Mesendoderm (in vitro differentiated cells): ENCODE results near the gene LRRC72.

Experiments
- DNase-seq: peaks from one replicate; pipeline ENCODE4 v3.0.0; 2013
- H2AK5ac ChIP-seq: 2 replicates; pipeline ENCODE4 v1.6.1; 2013; ENCODE audit warnings: low read length, inconsistent platforms
- H2BK120ac ChIP-seq: 2 replicates; pipeline ENCODE4 v1.6.1; 2013; ENCODE audit warnings: low read depth, mild to moderate bottlenecking, low read length, moderate library complexity, mixed read lengths
- H2BK15ac ChIP-seq: replicated peaks from 2 replicates; pipeline ENCODE4 v1.6.1; 2013; ENCODE audit warnings: low read depth, mild to moderate bottlenecking, moderate library complexity
- H2BK5ac ChIP-seq: 2 replicates; pipeline ENCODE4 v1.6.1; 2013; ENCODE audit warnings: low read length, inconsistent platforms
- H3K18ac ChIP-seq: 2 replicates; pipeline ENCODE4 v1.6.1; 2013; ENCODE audit warnings: mild to moderate bottlenecking, low read length, mixed read lengths
- H3K23ac ChIP-seq: one replicate; pipeline ENCODE4 v1.6.1; 2013; ENCODE audit warnings: low read length
- H3K27ac ChIP-seq: 2 replicates; pipeline ENCODE4 v1.5.1; 2013; ENCODE audit warnings: low read depth, mild to moderate bottlenecking, inconsistent platforms, low read length, moderate library complexity
- H3K27me3 ChIP-seq: 2 replicates; pipeline ENCODE4 v1.6.1; 2013; ENCODE audit warnings: low read length, control low read depth, mild to moderate bottlenecking, inconsistent platforms; ENCODE audit not compliant: insufficient read depth, poor library complexity
- H3K36me3 ChIP-seq: 2 replicates; pipeline ENCODE4 v1.6.1; 2013; ENCODE audit warnings: low read length, inconsistent platforms; ENCODE audit not compliant: control insufficient read depth, insufficient read depth
- H3K4ac ChIP-seq: one replicate; pipeline ENCODE4 v1.6.1; 2013; ENCODE audit warnings: low read depth, mild to moderate bottlenecking, low read length, moderate library complexity
- H3K4me1 ChIP-seq: 2 replicates; pipeline ENCODE4 v1.6.1; 2013; ENCODE audit warnings: low read depth, low read length, inconsistent platforms; ENCODE audit not compliant: control insufficient read depth
- H3K4me2 ChIP-seq: 2 replicates; pipeline ENCODE4 v1.6.1; 2013; ENCODE audit warnings: low read length
- H3K4me3 ChIP-seq: 2 replicates; pipeline ENCODE4 v1.5.1; 2013; ENCODE audit warnings: mild to moderate bottlenecking, low read length
- H3K56ac ChIP-seq: one replicate; pipeline ENCODE4 v1.6.1; 2013; ENCODE audit warnings: low read length
- H3K79me1 ChIP-seq: 2 replicates; pipeline ENCODE4 v1.6.1; 2013; ENCODE audit warnings: low read length, inconsistent platforms
- H3K79me2 ChIP-seq: 2 replicates; pipeline ENCODE4 v1.6.1; 2013; ENCODE audit warnings: mild to moderate bottlenecking, low read length; ENCODE audit not compliant: control insufficient read depth, insufficient read depth
- H3K9ac ChIP-seq: 2 replicates; pipeline ENCODE4 v1.6.1; 2013; ENCODE audit warnings: low read length, inconsistent platforms
- H4K5ac ChIP-seq: one replicate; pipeline ENCODE4 v1.6.1; 2013; ENCODE audit warnings: low read length
- H4K8ac ChIP-seq: one replicate; pipeline ENCODE4 v1.6.1; 2013; ENCODE audit warnings: low read depth, mild to moderate bottlenecking, control low read depth, low read length, moderate library complexity
- WGBS: extraction: QIAGEN DNeasy Blood & Tissue Kit; methylation state at CpG from one replicate; pipeline ENCODE4 v1.1.7; 2013; ENCODE audit warnings: low lambda C conversion rate, missing lambda C conversion rate; ENCODE audit not compliant: insufficient coverage; ENCODE audit errors: extremely low coverage; 5-methylcytosine and 5-hydroxymethylcytosine counted together

Gene LRRC72

GRCh38 chr7:16585540-16585939 is 58.9 kb downstream of the LRRC72 start:
- no peak overlapping the region for H4K8ac ChIP-seq
- no CpG with 5 or more reads among the region's 17 CpGs for WGBS
- no peak overlapping the region for H3K23ac ChIP-seq
- H3K27ac ChIP-seq = no peak overlapping the region
- H3K4me3 ChIP-seq = no peak overlapping the region
- no peak overlapping the region for H2BK5ac ChIP-seq
- no peak overlapping the region for H3K4ac ChIP-seq
- H2BK120ac ChIP-seq = no peak overlapping the region
- H3K9ac ChIP-seq = no peak overlapping the region
- no peak overlapping the region for H2BK15ac ChIP-seq
- H4K5ac ChIP-seq = no peak overlapping the region
- no peak overlapping the region for H3K56ac ChIP-seq
- H3K79me1 ChIP-seq = no peaks in the 10 kb centered on the region
- H3K4me2 ChIP-seq = no peak overlapping the region
- DNase-seq = no peak
- no peaks in the 10 kb centered on the region for H3K27me3 ChIP-seq
- no peaks in the 10 kb centered on the region for H3K79me2 ChIP-seq
- no peaks in the 10 kb centered on the region for H3K36me3 ChIP-seq
- no peak overlapping the region for H2AK5ac ChIP-seq
- H3K4me1 ChIP-seq = peaks cover 6% of the 10 kb centered on the region
- no peak overlapping the region for H3K18ac ChIP-seq

- Histone ChIP-seq H3K18ac (no peak overlapping the region), H3K27me3 (no peaks in the 10 kb centered on the region), H3K9ac (no peak overlapping the region), H4K5ac (no peak overlapping the region), H3K4me1 (peaks cover 6% of the 10 kb centered on the region), H3K79me1 (no peaks in the 10 kb centered on the region), H2BK120ac (no peak overlapping the region), H2BK15ac (no peak overlapping the region), H3K79me2 (no peaks in the 10 kb centered on the region), H2BK5ac (no peak overlapping the region), H3K4me2 (no peak overlapping the region), H3K56ac (no peak overlapping the region), H3K23ac (no peak overlapping the region), H4K8ac (no peak overlapping the region), H3K36me3 (no peaks in the 10 kb centered on the region), H3K4ac (peak overlapping the region; percentile 28), H3K27ac (no peak overlapping the region), H2AK5ac (no peak overlapping the region), H3K4me3 (no peak overlapping the region)
- no peak for DNase-seq
- WGBS = no CpG with 5 or more reads among the region's 42 CpGs
Measured at GRCh38 chr7:16586081-16586874, 59.7 kb downstream of the LRRC72 start.

GRCh38 chr7:16587129-16587528 is 60.5 kb downstream of the LRRC72 start:
- Histone ChIP-seq H3K4me1 (peaks cover 6% of the 10 kb centered on the region), H2AK5ac (no peak overlapping the region), H3K4me3 (no peak overlapping the region), H3K56ac (no peak overlapping the region), H4K8ac (no peak overlapping the region), H2BK5ac (no peak overlapping the region), H3K18ac (no peak overlapping the region), H3K27ac (no peak overlapping the region), H2BK15ac (no peak overlapping the region), H3K79me1 (no peaks in the 10 kb centered on the region), H2BK120ac (no peak overlapping the region), H4K5ac (no peak overlapping the region), H3K9ac (no peak overlapping the region), H3K27me3 (no peaks in the 10 kb centered on the region), H3K36me3 (no peaks in the 10 kb centered on the region), H3K79me2 (no peaks in the 10 kb centered on the region), H3K23ac (no peak overlapping the region), H3K4me2 (no peak overlapping the region), H3K4ac (no peak overlapping the region)
- no CpG with 5 or more reads among the region's 3 CpGs for WGBS
- DNase-seq = no peak

GRCh38 chr7:16587790-16588189 is 61.2 kb downstream of the LRRC72 start:
- DNase-seq = peak; percentile 82
- Histone ChIP-seq H3K4ac (no peak overlapping the region), H3K36me3 (no peaks in the 10 kb centered on the region), H2BK120ac (no peak overlapping the region), H3K9ac (no peak overlapping the region), H3K4me1 (peaks cover 6% of the 10 kb centered on the region), H2BK5ac (no peak overlapping the region), H3K4me2 (no peak overlapping the region), H4K8ac (no peak overlapping the region), H2AK5ac (no peak overlapping the region), H4K5ac (no peak overlapping the region), H3K27me3 (no peaks in the 10 kb centered on the region), H3K4me3 (no peak overlapping the region), H3K56ac (no peak overlapping the region), H3K27ac (no peak overlapping the region), H2BK15ac (no peak overlapping the region), H3K18ac (no peak overlapping the region), H3K23ac (no peak overlapping the region), H3K79me2 (no peaks in the 10 kb centered on the region), H3K79me1 (no peaks in the 10 kb centered on the region)
- no CpG with 5 or more reads among the region's 6 CpGs for WGBS

- DNase-seq = no peak
- Histone ChIP-seq H2BK15ac (no peak overlapping the region), H3K36me3 (no peaks in the 10 kb centered on the region), H3K4me2 (no peak overlapping the region), H2BK120ac (no peak overlapping the region), H3K23ac (no peak overlapping the region), H2BK5ac (no peak overlapping the region), H3K79me1 (no peaks in the 10 kb centered on the region), H3K27ac (no peak overlapping the region), H3K9ac (no peak overlapping the region), H4K5ac (no peak overlapping the region), H3K4me1 (peaks cover 6% of the 10 kb centered on the region), H3K4ac (no peak overlapping the region), H4K8ac (no peak overlapping the region), H3K18ac (no peak overlapping the region), H3K27me3 (no peaks in the 10 kb centered on the region), H3K4me3 (no peak overlapping the region), H3K56ac (no peak overlapping the region), H3K79me2 (no peaks in the 10 kb centered on the region), H2AK5ac (no peak overlapping the region)
- no CpG with 5 or more reads among the region's 2 CpGs for WGBS
Measured at GRCh38 chr7:16589881-16590280, 63.3 kb downstream of the LRRC72 start.

- Histone ChIP-seq H4K5ac (no peak overlapping the region), H2AK5ac (no peak overlapping the region), H2BK5ac (no peak overlapping the region), H3K4me1 (peaks cover 7% of the 10 kb centered on the region), H3K9ac (no peak overlapping the region), H3K4me3 (no peak overlapping the region), H3K36me3 (no peaks in the 10 kb centered on the region), H3K4me2 (no peak overlapping the region), H3K56ac (no peak overlapping the region), H3K4ac (no peak overlapping the region), H3K79me1 (no peaks in the 10 kb centered on the region), H4K8ac (no peak overlapping the region), H3K27me3 (no peaks in the 10 kb centered on the region), H3K27ac (no peak overlapping the region), H3K79me2 (no peaks in the 10 kb centered on the region), H3K18ac (no peak overlapping the region), H2BK120ac (no peak overlapping the region), H3K23ac (no peak overlapping the region), H2BK15ac (no peak overlapping the region)
- DNase-seq = no peak
- no CpG with 5 or more reads among the region's 1 CpG for WGBS
Measured at GRCh38 chr7:16590424-16590823, 63.8 kb downstream of the LRRC72 start.
